ENCODE results near the gene SLX4IP. TPM values are rescaled to one million over a fixed set of nuclear protein-coding genes. Genes with fewer than 3 reads are reported as not detected.

SLX4IP gene
- total RNA-seq, 2 experiments from 2014 or later = 4.9 to 5.2 TPM

- CTCF ChIA-PET = no interaction called here
- Mint-ChIP-seq H3K4me1 (ENCODE audit: low read depth) (no peaks in the 10 kb centered on the region), H3K4me3 (no peak overlapping the region), H3K9me3 (no peaks in the 10 kb centered on the region), H3K27ac (no peak overlapping the region), H3K27me3 (ENCODE audit: low read depth) (peaks cover 8% of the 10 kb centered on the region), H3K36me3 (ENCODE audit: low read depth) (no peaks in the 10 kb centered on the region)
- no peak for DNase-seq
- intact Hi-C loops (cut with micrococcal nuclease) = no loop called here
These were observed 213.5 kb downstream of the SLX4IP start for GRCh38 chr20:10648651-10649050.

DNA sequence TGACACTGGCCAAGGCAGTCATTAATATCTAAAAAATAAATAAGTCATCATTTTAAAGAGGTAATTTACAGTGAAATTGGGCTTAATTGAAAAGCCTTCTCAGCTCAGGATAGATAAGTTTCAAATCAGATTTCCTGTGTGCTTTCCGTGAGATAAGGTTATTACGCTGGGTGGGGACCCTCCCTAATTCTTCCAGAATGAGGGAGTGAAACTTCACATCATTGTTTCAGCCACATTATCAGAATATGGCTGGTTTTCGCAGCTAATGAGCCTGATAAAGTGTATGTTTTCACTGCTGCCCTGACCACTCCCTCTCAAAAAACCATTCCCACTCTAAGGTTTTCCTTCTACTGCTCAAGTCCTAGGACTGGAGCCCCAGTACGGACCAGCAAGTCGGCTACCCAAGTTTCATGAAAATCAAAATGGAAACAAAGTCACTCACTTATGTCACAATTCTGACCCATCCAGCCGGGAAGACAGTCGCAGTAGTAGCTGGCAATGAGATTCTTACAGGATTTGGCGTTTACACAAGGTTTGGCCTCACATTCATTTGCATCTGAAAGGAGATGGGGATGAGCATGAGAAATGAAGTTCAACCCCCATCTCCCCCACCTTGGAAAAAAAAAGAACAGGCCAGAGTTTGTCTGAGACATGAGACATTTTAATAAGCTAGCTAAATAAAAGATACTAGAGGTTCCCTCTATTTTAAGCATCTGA, 214.1 kb downstream of the SLX4IP start:
- no peak for DNase-seq
- intact Hi-C loops (cut with micrococcal nuclease) = no loop called here
- Mint-ChIP-seq H3K4me3 (no peak overlapping the region), H3K36me3 (ENCODE audit: low read depth) (no peaks in the 10 kb centered on the region), H3K27me3 (ENCODE audit: low read depth) (peaks cover 8% of the 10 kb centered on the region), H3K4me1 (ENCODE audit: low read depth) (no peaks in the 10 kb centered on the region), H3K27ac (no peak overlapping the region), H3K9me3 (no peaks in the 10 kb centered on the region)
- CTCF ChIA-PET = interaction anchor here (0.6 kb wide), 1 partner anchor 428 kb away, joined by 3 read pairs; no protein-coding TSS in a partner anchor

DNA sequence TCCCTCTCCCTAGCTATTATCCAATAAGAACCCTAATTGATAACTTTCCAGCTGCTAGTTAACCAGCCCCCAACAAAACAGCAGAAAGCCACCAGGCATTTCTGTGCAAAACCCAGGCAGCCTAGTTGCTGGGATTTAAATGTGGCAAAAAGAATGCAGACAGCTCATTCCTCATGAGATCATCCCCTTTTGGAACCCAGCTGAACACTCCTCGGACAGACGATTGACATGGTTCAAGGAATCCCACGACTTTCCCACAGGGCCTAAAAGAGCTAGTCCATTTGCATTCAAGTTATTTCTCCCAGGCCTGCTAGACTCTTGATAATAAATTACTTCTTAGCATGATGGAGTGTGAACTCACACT, 214.7 kb downstream of the SLX4IP start:
- no peak overlapping the region for H3K4me3 Mint-ChIP-seq
- H3K36me3 Mint-ChIP-seq (ENCODE audit: low read depth) = no peaks in the 10 kb centered on the region
- DNase-seq = no peak
- no peak overlapping the region for H3K27ac Mint-ChIP-seq
- H3K4me1 Mint-ChIP-seq (ENCODE audit: low read depth) = no peaks in the 10 kb centered on the region
- intact Hi-C loops (cut with micrococcal nuclease) = no loop called here
- CTCF ChIA-PET = interaction anchor here (0.6 to 0.7 kb wide), 2 partner anchors 11 to 428 kb away, joined by 3 read pairs; no protein-coding TSS in a partner anchor
- peaks cover 8% of the 10 kb centered on the region for H3K27me3 Mint-ChIP-seq (ENCODE audit: low read depth)
- H3K9me3 Mint-ChIP-seq = no peaks in the 10 kb centered on the region

DNA sequence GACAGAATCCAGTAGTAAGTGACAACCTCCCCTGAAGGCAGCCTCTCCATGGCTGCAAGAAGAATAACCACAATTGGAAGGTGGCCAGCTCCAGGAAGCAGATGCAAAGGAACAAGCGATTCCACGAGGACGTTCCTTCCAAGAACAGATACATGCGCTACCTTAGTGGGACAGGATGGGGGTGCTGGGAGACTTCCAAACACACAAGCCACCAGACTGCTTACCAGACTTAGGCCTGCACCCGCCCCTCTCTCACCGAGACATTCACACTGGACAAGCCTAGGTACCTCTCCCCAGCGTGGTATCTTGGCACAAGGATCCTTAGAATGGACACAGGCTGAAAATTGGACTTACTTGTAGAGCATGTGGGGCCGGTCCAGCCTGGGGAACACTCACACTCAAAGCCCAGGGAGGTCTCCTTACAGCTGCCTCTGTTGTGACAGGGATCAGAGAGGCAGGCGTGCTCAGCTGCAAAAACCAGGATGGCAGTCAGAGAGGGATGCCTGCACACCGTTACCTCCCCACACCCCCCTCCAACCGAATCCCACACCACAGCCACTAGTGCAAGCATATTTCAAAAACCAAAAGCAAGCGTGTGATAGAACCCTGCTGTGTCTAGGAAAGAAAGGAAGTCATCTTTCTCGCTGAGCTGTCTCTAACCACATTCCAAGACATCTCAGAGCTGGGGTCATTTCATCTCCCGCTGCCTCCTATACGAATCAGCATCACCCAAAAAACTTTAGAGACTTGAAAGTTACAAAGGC, 216.3 kb downstream of the SLX4IP start:
- CTCF ChIA-PET = no interaction called here
- intact Hi-C loops (cut with micrococcal nuclease) = no loop called here
- no peaks in the 10 kb centered on the region for H3K4me1 Mint-ChIP-seq (ENCODE audit: low read depth)

GRCh38 chr20:10652185-10652584, 217.1 kb downstream of the SLX4IP start:
- peaks cover 12% of the 10 kb centered on the region for H3K27me3 Mint-ChIP-seq (ENCODE audit: low read depth)

More for the DNA sequence above, 216.3 kb downstream of the SLX4IP start:
- no peak overlapping the region for H3K4me3 Mint-ChIP-seq
- no peaks in the 10 kb centered on the region for H3K36me3 Mint-ChIP-seq (ENCODE audit: low read depth)
- H3K27me3 Mint-ChIP-seq (ENCODE audit: low read depth) = peaks cover 12% of the 10 kb centered on the region
- no peaks in the 10 kb centered on the region for H3K9me3 Mint-ChIP-seq
- no peak overlapping the region for H3K27ac Mint-ChIP-seq
- no peak for DNase-seq

GRCh38 chr20:10652660-10653261, 217.7 kb downstream of the SLX4IP start:
- Mint-ChIP-seq H3K27ac (no peak overlapping the region), H3K4me1 (ENCODE audit: low read depth) (no peaks in the 10 kb centered on the region), H3K4me3 (no peak overlapping the region), H3K9me3 (no peaks in the 10 kb centered on the region), H3K36me3 (ENCODE audit: low read depth) (no peaks in the 10 kb centered on the region), H3K27me3 (ENCODE audit: low read depth) (peaks cover 12% of the 10 kb centered on the region)
- intact Hi-C loops (cut with micrococcal nuclease) = no loop called here
- DNase-seq = no peak
- CTCF ChIA-PET = no interaction called here

More at GRCh38 chr20:10652185-10652584, 217.1 kb downstream of the SLX4IP start:
- H3K27ac Mint-ChIP-seq = no peak overlapping the region
- H3K4me1 Mint-ChIP-seq (ENCODE audit: low read depth) = no peaks in the 10 kb centered on the region
- no peak for DNase-seq
- intact Hi-C loops (cut with micrococcal nuclease) = no loop called here
- H3K9me3 Mint-ChIP-seq = no peaks in the 10 kb centered on the region
- no peak overlapping the region for H3K4me3 Mint-ChIP-seq
- CTCF ChIA-PET = no interaction called here
- H3K36me3 Mint-ChIP-seq (ENCODE audit: low read depth) = no peaks in the 10 kb centered on the region

DNA sequence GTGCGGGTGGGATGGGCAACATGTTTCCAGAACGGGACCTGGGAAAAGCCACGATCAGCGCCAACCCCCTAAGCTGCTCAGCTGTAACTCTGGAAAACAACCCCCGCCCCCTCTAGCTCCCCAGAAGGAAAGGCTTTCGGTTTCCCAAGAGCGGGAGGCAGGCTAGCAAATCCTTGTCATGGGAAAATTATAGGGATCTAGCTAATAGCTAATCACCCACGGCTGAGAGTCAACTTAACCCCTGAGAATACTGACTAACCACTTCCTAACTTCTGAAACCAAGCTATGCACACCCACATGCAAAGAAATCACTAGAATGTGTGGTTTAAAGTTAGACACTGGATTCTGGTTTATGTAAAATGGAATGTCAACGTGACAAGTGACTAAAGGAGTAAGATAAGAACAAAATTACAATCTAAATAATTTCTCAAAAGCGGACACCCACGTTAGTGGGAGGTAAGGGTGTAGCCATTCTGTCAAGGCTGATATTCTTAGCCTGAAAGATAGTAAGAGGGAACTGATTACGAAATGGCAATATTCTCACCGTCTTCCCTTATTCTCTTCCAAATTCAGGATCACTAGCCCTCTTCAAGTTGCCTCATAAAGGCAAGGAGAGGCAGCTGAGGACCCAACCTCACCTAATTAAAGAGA, 218.6 kb downstream of the SLX4IP start:
- H3K36me3 Mint-ChIP-seq (ENCODE audit: low read depth) = no peaks in the 10 kb centered on the region
- H3K27me3 Mint-ChIP-seq (ENCODE audit: low read depth) = peaks cover 10% of the 10 kb centered on the region
- no peaks in the 10 kb centered on the region for H3K9me3 Mint-ChIP-seq
- CTCF ChIA-PET = no interaction called here
- DNase-seq = no peak
- no peaks in the 10 kb centered on the region for H3K4me1 Mint-ChIP-seq (ENCODE audit: low read depth)
- intact Hi-C loops (cut with micrococcal nuclease) = no loop called here
- no peak overlapping the region for H3K4me3 Mint-ChIP-seq
- no peak overlapping the region for H3K27ac Mint-ChIP-seq

DNA sequence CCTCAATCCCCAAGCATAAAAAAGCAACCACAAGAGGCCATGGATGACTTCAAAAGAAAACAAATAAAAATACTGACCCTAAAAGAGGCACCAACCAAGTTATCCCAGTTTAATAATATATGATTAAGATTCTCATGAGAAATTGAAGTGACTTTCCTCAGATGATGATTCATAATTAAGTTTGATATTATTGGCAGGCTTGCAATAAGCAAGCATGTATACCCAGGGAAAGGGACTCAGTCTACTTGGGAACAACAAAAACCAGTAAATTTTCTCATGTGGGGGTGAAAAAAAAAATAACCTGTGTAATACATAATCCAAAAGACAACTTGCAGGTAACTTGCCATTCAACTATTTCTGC, 219.1 kb downstream of the SLX4IP start:
- Mint-ChIP-seq H3K27me3 (ENCODE audit: low read depth) (peaks cover 9% of the 10 kb centered on the region), H3K9me3 (no peaks in the 10 kb centered on the region), H3K4me1 (ENCODE audit: low read depth) (no peaks in the 10 kb centered on the region), H3K36me3 (ENCODE audit: low read depth) (no peaks in the 10 kb centered on the region), H3K27ac (no peak overlapping the region), H3K4me3 (no peak overlapping the region)
- CTCF ChIA-PET = no interaction called here
- DNase-seq = no peak
- intact Hi-C loops (cut with micrococcal nuclease) = no loop called here

DNA sequence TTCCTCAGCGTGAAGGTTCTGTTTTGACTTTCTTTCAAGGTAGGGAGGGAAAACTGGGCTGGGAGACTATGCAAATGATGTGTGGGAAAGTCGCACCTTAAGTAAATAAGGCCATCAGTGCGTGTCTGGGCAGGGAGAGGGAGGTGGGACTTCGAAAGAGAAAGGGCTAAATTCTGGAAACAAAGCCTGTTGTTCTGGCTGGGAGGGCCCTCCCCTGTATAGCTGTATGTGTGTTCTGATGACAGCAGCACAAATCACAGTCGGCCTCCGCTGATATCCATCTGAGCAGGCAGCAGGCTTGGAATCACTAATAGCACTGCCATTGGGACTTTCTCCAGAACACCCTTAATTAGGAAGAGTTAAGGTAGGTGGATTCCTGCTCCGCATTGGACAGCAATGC, 219.5 kb downstream of the SLX4IP start:
- intact Hi-C loops (cut with micrococcal nuclease) = no loop called here
- H3K4me3 Mint-ChIP-seq = no peak overlapping the region
- CTCF ChIA-PET = no interaction called here

DNA sequence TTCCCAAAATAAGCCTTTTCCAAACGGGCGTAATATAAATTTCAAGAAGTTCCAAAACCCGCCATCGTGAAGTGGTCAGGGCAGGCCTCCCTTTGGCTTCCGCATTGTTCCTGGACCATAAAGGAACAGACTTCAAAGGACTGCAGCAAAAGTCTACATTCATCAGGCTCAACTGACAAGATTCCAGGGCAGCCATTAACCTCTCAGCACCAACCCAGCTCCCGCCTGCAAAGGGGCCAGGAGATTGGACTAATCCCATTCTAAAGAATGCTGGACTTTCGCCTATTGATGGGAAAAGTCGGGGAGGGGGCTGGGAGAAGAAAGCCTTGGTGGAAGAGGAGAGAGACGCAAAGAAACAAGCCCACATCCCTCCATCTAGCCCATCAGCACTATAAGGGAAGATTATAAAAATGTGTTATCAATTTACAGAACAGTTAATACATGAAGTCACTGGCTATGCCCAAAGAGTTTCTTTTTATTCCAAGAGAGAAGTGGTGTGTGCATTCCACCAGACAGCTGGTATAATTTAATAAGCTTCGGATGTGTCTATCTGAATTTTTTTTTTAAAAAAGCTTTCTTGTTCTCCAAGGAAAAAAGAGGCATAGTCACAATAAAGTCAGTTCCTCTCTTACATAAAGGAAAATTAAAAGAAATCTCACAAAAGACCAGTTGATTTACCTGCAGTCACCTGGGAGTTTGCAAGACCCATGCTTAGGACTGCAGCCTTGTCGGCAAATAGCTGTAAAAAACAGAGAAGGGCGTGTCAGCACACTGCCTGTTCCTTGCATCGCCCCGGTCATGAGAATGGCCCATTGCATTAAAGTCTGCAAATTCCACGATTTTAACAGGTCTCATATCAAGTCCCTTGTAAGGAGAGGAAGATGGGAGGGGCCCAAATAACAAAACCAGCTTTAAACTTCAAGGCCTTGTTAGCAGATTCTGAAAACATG, 220.9 kb downstream of the SLX4IP start:
- Mint-ChIP-seq H3K27me3 (ENCODE audit: low read depth) (peaks cover 11% of the 10 kb centered on the region), H3K27ac (no peak overlapping the region), H3K36me3 (ENCODE audit: low read depth) (no peaks in the 10 kb centered on the region), H3K9me3 (no peaks in the 10 kb centered on the region), H3K4me3 (no peak overlapping the region), H3K4me1 (ENCODE audit: low read depth) (no peaks in the 10 kb centered on the region)
- intact Hi-C loops (cut with micrococcal nuclease) = no loop called here
- CTCF ChIA-PET = no interaction called here
- DNase-seq = no peak

More for the DNA sequence above, 219.5 kb downstream of the SLX4IP start:
- Mint-ChIP-seq H3K27me3 (ENCODE audit: low read depth) (peaks cover 9% of the 10 kb centered on the region), H3K9me3 (no peaks in the 10 kb centered on the region), H3K36me3 (ENCODE audit: low read depth) (no peaks in the 10 kb centered on the region), H3K4me1 (ENCODE audit: low read depth) (no peaks in the 10 kb centered on the region), H3K27ac (no peak overlapping the region)
- DNase-seq = no peak

DNA sequence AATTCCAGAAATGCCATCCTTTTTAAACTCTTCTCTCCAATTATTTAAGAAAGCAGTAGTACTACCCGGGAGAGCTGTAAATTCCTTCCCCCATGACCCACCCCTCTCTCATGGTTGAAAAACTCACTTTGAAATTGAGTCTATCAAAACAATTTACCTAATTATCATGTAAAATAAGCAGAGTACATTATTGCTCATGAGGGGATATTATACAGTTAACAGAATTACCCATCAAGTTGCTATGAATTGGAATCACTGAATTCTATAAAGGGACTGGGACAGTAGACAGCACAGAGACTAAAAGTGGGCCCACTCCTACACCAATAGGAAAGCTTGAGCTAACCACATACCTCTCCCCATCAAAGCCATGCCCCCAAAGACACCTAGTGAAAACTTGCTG, 222.3 kb downstream of the SLX4IP start:
- no peak overlapping the region for H3K4me3 Mint-ChIP-seq
- CTCF ChIA-PET = no interaction called here
- H3K27me3 Mint-ChIP-seq (ENCODE audit: low read depth) = peaks cover 16% of the 10 kb centered on the region
- no peaks in the 10 kb centered on the region for H3K9me3 Mint-ChIP-seq
- H3K4me1 Mint-ChIP-seq (ENCODE audit: low read depth) = no peaks in the 10 kb centered on the region
- intact Hi-C loops (cut with micrococcal nuclease) = no loop called here
- H3K27ac Mint-ChIP-seq = no peak overlapping the region
- no peak for DNase-seq
- H3K36me3 Mint-ChIP-seq (ENCODE audit: low read depth) = no peaks in the 10 kb centered on the region
